Activated CD4-positive, alpha-beta T cell treated with anti-CD3 and anti-CD28 coated beads, Interleukin-2, amount 10 ng/mL, durations not matched to agents 24 days and 14 days (primary cell): Measurements from ENCODE around the gene VPS35. TPM values are rescaled to one million over a fixed set of nuclear protein-coding genes. Genes with fewer than 3 reads are reported as not detected.
"Not testable (repeated sequence)": the region's sequence is repeated elsewhere in the genome, so short reads cannot be mapped to it uniquely, and the experiment has no call there.

Experiments
- DNase-seq: peaks from one replicate; pipeline ENCODE4 v3.0.0; 2022
- H3K27ac Mint-ChIP-seq: one replicate; pipeline ENCODE4 v1.8.0; 2022; ENCODE audit warnings: mild to moderate bottlenecking, mixed read lengths
- H3K27me3 Mint-ChIP-seq: one replicate; pipeline ENCODE4 v1.8.0; 2022; ENCODE audit warnings: mixed read lengths
- H3K36me3 Mint-ChIP-seq: one replicate; pipeline ENCODE4 v1.8.0; 2022; ENCODE audit warnings: low read depth, mild to moderate bottlenecking, mixed read lengths
- H3K4me1 Mint-ChIP-seq: one replicate; pipeline ENCODE4 v1.8.0; 2021; ENCODE audit warnings: mixed read lengths
- H3K4me3 Mint-ChIP-seq: one replicate; pipeline ENCODE4 v1.8.0; 2022; ENCODE audit warnings: mild to moderate bottlenecking, moderate library complexity, mixed read lengths
- H3K9me3 Mint-ChIP-seq: one replicate; pipeline ENCODE4 v1.8.0; 2021; ENCODE audit warnings: mixed read lengths
- intact Hi-C: fragments of 100-400 bp; cut with micrococcal nuclease; formaldehyde crosslinking; loops from one replicate; pipeline ENCODE4 v1.15.1; 2023
- total RNA-seq: library from RNA; stranded (reverse); gene quantifications from 2 replicates; pipeline ENCODE4 v1.2.3, GENCODE V29; 2022

VPS35 gene
- total RNA-seq, 1 donor from 2014 or later, result 89.6 TPM

DNA sequence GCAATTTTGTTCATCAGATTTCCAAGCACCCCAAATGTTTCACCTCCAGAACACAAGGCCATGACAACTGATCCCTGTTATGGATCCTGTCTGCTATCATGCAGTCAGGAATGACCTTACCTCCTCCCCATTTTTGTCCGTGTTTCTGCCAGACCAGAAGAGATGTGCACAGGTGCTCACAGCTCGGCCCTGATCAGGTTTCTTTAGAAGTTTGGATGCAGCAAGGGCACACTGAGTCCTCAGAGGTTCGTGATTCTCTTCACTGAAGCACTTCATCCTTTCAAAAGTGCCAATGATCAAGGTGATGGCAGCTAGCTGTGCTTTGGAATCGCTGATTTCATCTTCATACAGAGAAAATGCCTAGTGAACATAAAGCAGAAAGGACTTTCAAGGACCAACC, 26.9 kb downstream of the VPS35 start:
- H3K36me3 Mint-ChIP-seq, result peaks cover 55% of the 10 kb centered on the region
- H3K27ac Mint-ChIP-seq, result no peak overlapping the region
- H3K4me1 Mint-ChIP-seq, result peaks cover 12% of the 10 kb centered on the region
- intact Hi-C loops, result no loop called here
- H3K4me3 Mint-ChIP-seq, result no peak overlapping the region
- peak; percentile 47 for DNase-seq
- H3K9me3 Mint-ChIP-seq, result no peaks in the 10 kb centered on the region
- H3K27me3 Mint-ChIP-seq, result no peaks in the 10 kb centered on the region

DNA sequence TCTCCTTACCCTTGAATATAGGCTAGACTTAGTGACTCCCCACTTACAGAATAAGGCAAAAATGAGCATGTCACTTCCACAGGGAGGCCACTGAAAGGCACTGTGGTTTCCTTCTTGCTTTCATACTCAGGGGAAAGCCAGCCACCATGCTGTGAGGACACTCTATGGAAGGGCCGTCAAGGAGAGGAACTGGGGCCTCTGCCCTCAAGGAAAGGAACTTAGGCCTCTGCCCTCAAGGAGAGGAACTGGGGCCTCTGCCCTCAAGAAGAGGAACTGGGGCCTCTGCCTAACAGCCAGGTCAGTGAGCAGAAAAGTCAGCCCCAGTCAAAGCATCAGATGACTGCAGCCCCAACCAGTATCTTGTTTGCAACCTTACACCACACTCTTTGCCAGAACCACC, 30.1 kb downstream of the VPS35 start:
- Mint-ChIP-seq H3K27ac (peak overlapping the region; percentile 82), H3K9me3 (no peaks in the 10 kb centered on the region), H3K4me3 (peak overlapping the region; percentile 40), H3K4me1 (peaks cover 12% of the 10 kb centered on the region), H3K36me3 (peaks cover 52% of the 10 kb centered on the region), H3K27me3 (no peaks in the 10 kb centered on the region)
- peak; percentile 67 for DNase-seq
- intact Hi-C loops, result no loop called here

DNA sequence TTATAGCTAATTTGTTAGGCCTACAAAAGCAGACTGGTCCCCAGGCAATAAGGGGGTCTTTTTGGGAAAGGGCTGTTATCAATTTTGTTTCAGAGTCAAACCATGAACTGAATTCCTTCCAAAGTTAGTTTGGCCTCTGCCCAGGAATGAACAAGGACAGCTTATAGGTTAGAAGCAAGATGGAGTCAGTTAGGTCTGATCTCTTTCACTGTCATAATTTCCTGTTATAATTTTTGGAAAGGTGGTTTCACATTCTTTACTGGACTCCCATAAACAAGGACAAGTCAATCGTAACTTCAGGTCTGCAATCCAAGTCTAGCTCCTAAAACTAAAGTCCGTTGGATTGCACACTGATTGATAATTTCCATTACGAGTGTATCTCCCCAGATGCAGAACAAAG, 37.7 kb downstream of the VPS35 start:
- Mint-ChIP-seq H3K9me3 (no peaks in the 10 kb centered on the region), H3K4me1 (no peaks in the 10 kb centered on the region), H3K27ac (no peak overlapping the region), H3K4me3 (no peak overlapping the region), H3K27me3 (no peaks in the 10 kb centered on the region), H3K36me3 (peaks cover 7% of the 10 kb centered on the region)
- intact Hi-C loops, result no loop called here
- no peak for DNase-seq

DNA sequence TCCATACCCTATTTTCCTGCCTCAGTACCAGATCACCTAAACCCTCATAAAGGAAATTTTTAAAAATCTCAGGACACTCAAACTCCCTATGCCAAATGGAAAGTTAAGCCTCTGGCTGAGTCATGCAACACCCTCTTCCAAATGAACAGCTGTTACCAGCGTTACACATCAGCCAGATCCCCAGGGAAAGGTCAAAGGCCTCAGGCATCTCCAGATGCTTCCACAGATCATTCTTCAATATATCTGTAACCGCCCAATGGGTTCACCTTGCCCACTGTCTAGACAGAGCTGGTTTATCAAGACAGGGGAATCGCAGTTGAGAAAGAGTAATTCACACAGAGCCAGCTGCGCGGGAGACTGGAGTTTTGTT, 38.7 kb downstream of the VPS35 start:
- Mint-ChIP-seq H3K27me3 (no peaks in the 10 kb centered on the region), H3K9me3 (no peaks in the 10 kb centered on the region)

DNA sequence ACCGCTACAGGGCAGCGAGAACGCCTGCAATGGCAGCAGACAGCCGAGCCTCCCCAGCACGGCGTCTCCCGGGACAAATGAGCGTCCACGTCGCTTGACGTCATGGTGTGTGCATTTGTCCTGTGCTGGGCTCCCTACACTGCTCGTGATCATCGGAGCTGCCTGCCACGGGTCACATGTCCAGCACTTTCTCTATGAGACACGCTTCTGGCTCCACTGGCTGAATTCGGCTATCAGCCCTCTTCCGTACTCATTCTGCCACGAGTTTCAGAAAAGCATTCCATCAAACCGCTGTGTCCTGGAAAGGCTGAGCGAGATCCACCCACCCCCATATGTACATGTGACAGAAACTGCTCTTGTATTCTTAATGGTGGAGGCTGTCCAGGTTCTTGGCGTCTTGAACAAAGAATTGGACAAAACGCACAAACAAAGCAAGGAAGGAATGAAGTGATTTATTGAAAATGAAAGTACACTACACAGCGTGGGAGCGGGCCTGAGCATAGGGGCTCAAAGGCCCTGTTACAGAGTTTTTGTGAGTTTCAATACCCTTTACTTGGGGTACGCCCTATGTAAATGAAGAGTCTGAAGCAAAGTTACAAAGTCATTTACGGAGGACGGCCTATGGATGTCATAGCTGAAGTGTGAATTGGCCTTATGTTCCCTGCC, 39.3 kb downstream of the VPS35 start:
- no peak for DNase-seq
- no peaks in the 10 kb centered on the region for H3K4me1 Mint-ChIP-seq
- H3K27me3 Mint-ChIP-seq, result no peaks in the 10 kb centered on the region
- no peaks in the 10 kb centered on the region for H3K9me3 Mint-ChIP-seq
- no peak overlapping the region for H3K27ac Mint-ChIP-seq
- no peak overlapping the region for H3K4me3 Mint-ChIP-seq
- H3K36me3 Mint-ChIP-seq, result no peaks in the 10 kb centered on the region
- intact Hi-C loops, result no loop called here

More for the DNA sequence above, 38.7 kb downstream of the VPS35 start:
- Mint-ChIP-seq H3K36me3 (peaks cover 3% of the 10 kb centered on the region), H3K4me3 (no peak overlapping the region), H3K4me1 (no peaks in the 10 kb centered on the region), H3K27ac (no peak overlapping the region)
- intact Hi-C loops, result no loop called here
- DNase-seq, result no peak

DNA sequence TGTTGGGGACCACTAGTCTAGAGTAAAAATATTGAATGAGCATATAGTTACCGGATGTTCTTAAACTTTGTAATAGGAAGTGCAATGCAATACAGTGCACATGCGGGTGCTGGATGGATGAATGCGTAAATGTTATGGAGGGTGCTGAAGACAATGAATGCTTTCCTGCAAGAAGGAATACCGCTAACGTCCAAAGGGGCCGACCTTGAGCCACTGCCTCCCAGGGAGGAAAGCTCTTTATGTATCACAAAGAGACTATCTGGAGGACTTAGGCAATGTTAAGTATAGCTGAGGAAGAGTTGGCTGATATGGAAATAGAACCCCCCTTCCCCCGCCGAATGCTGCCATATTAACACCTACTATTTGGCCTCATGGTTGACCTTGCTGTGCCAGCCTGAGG, 40.3 kb downstream of the VPS35 start:
- Mint-ChIP-seq H3K36me3 (no peaks in the 10 kb centered on the region), H3K27ac (no peak overlapping the region), H3K4me3 (no peak overlapping the region), H3K4me1 (no peaks in the 10 kb centered on the region), H3K27me3 (no peaks in the 10 kb centered on the region), H3K9me3 (peaks cover 6% of the 10 kb centered on the region)
- intact Hi-C loops, result no loop called here
- no peak for DNase-seq

DNA sequence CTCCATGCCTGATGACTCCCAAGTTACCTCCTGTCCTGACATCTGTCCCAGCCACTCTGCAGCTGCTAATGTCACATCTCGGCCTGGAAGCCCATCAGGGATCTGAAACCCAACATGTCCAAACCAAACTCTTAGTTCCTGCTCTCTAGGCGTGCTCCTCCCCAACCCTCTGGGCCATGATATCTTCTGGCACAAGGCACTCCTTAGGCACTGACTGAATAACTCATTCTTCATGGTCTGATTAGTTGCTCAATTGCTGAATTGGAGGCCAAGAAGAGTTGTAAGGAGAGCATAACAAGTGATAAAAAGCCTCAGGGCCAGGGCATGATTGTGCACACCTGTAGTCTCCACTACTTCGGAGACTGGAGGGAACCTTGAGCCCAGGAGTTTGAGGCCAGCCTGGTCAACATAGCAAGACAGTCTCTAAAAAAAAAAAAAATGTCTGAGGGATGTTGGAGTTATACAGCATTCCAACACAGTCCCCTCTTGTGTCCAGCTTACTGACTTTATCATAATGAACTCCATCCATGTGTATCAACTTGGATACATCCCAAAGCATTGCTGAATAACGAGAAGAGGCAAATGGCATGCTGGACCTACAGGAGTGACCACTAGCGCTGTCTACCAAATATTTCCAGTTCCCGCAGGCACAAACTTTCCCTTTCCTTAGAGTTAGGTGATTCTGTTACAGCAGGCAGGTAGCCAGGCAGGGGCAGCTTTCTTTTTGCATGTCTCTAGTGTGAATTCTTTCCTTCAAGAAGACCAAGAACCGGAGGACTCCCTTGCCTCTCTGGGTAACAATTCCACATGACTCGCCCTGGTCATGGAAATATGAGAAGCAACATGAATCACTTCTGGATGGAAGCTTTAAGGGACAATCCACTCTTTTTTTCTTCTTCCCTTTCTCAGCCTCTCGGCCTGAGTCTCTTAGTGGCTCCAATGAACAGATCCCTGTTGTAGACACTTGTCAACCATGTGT, 49.7 kb downstream of the VPS35 start:
- Mint-ChIP-seq H3K27me3 (no peaks in the 10 kb centered on the region), H3K36me3 (no peaks in the 10 kb centered on the region), H3K9me3 (peaks cover 13% of the 10 kb centered on the region), H3K4me3 (no peak overlapping the region), H3K4me1 (no peaks in the 10 kb centered on the region), H3K27ac (no peak overlapping the region)
- intact Hi-C loops, result no loop called here
- no peak for DNase-seq

DNA sequence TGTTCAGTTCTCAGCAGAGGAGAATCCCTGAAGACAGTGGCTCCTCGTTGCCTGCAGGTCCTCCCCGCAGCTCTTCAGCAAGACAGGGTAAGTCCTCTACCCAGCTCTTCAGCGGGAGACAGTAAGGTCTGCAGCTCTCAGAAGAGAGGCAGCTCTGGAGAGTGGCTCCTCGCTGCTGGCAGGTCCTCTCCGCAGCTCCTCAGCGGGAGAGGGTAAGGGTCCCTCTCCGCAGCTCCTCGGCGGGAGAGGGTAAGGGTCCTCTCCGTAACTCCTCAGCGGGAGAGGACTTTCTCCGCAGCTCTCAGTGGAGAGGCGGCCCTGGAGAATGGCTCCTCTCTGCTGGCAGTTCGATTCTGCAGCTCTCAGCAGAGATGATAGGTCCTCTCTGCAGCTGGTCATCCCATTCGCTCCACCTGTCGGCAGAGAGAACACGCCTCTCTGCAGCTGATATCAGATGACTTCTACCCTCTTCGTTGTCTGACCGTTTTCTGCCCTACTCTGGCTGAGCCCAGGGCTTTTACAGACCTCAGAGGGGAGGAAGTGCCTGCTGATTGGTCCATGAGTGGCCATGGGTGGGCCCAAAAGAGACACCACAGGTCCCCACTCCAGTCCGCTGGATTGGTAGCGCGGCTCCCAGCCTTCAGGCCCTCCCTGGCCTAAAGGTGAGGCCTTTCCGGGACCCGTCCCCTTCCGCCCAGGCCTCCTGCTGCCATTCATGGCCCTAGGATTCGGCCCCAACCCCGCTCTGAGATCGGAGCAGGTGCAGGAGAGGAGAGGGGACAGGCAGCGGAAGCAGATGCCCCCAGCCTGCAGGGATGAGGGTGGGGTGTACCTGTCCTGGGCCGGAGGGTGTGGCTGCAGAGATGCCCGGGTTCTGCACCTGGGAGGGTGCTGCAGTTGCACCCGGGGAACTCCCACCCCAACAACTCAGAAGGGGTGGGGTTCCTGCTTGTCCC, 55.9 kb downstream of the VPS35 start:
- Mint-ChIP-seq H3K9me3 (no peaks in the 10 kb centered on the region), H3K4me3 (no peak overlapping the region), H3K4me1 (peaks cover 4% of the 10 kb centered on the region), H3K27me3 (no peaks in the 10 kb centered on the region), H3K36me3 (no peaks in the 10 kb centered on the region), H3K27ac (no peak overlapping the region)
- no peak for DNase-seq
- intact Hi-C loops, result no loop called here

DNA sequence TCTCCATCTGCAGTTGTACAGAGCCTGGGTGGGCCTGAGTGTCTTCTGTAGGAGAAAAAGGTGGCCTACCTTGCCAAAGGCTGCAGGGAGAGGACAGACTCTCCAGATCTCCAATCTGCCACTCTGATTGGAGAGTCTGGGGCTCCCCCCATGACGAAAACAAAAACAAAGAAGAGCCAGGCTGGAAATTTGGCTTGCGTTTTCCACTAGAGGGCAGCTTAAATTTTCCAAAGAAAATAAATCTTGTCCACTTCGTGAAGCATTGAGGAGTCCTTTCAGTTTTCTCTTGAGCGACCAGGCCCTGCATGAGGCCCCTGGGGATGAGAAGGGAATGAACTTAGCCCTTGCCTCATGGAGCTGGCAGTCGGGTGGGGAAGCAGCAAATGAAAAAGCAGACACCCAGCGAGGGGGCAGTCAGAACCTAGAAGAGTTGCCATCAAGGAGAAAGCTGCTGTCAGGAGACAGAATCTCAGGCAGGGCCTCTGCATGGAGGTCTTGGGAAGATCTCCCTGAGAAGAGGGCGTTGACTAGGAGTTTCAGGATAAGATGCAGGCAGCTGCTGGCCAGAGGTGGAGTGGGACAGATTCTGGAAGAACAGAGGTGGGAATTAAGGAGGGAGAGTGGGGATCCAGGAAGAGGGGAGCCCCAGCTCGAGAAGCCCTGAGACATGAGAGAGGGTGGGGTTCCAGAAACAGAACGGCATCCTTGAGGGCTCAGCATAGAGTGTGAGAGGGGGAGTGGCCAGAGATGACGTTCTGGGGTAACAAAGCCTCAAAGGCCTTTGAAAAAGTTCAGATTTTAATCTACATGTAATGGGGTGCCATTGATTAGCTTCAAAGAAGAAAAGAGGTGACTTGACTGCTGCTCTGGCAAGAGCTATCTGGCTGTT, 59.4 kb downstream of the VPS35 start:
- Mint-ChIP-seq H3K27ac (no peak overlapping the region), H3K36me3 (no peaks in the 10 kb centered on the region), H3K4me3 (no peak overlapping the region), H3K27me3 (no peaks in the 10 kb centered on the region), H3K4me1 (peaks cover 4% of the 10 kb centered on the region), H3K9me3 (no peaks in the 10 kb centered on the region)
- intact Hi-C loops, result no loop called here
- DNase-seq, result no peak

DNA sequence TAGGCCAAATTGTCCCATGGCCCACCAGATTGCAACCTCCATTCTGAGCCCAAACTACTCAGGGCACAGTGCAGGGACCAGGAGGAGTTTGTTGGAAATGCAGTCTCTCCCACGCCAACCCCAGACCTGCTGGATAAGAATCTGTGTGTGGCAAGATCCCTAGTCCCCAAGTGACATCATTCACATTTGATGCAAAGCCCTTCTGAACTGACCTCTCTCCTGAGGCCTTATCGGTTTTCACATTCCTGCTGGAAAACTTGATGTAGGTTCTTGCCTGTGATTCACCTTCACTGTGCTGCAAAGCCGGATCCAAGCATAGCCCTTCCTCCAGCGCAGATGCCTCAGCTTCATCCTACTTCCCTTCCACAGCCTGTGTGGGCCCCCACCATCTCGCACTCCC, 61.2 kb downstream of the VPS35 start:
- H3K9me3 Mint-ChIP-seq, result no peaks in the 10 kb centered on the region
- H3K36me3 Mint-ChIP-seq, result no peaks in the 10 kb centered on the region
- intact Hi-C loops, result no loop called here
- H3K27me3 Mint-ChIP-seq, result no peaks in the 10 kb centered on the region
- H3K4me1 Mint-ChIP-seq, result peaks cover 4% of the 10 kb centered on the region
- DNase-seq, result no peak
- no peak overlapping the region for H3K4me3 Mint-ChIP-seq
- no peak overlapping the region for H3K27ac Mint-ChIP-seq

DNA sequence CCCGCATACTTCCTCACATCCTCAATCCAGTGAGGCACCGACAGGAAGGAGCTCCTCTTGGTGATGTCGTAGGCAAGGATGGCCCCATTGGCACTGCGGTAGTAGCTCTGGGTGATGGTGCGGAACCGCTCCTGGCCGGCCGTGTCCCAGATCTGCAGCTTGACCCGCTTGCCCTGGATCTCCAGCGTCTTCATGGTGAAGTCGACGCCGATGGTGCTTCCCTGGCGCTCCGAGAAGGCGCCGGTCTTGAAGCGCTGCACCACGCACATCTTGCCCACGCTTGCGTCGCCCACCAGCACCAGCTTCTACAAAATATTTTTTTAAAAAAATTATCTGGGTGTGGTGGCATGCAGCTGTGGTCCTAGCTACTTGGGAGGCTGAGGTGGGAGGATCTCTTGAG, 62.3 kb downstream of the VPS35 start:
- H3K27me3 Mint-ChIP-seq, H3K27ac Mint-ChIP-seq, H3K9me3 Mint-ChIP-seq, intact Hi-C loops, DNase-seq, H3K4me3 Mint-ChIP-seq, H3K36me3 Mint-ChIP-seq: not testable (repeated sequence)
- peaks cover 11% of the 10 kb centered on the region for H3K4me1 Mint-ChIP-seq

DNA sequence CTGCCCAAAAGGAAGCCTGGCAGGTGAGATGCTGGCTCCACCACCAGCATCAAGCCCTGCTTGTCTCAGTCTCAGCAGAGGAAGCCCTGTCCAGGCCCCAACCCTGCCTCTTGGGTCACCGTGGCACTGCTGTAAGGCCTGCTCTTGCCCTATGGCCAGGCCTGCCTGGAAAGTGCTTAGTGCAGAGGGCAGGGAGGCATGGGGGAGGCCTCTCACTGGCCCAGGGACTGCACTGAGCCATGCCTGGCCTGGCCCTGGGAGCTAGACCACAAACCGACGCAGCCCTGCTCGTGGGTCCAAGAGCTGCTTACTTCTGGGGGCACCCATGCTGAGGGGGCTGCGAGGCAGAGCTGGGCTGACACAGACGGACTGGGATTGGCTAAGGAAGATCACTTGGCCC, 64.1 kb downstream of the VPS35 start:
- DNase-seq, H3K27me3 Mint-ChIP-seq, H3K27ac Mint-ChIP-seq, H3K4me3 Mint-ChIP-seq, H3K36me3 Mint-ChIP-seq, H3K9me3 Mint-ChIP-seq: not testable (repeated sequence)
- intact Hi-C loops, result loop anchor here (5.0 kb wide), 1 partner anchor 162 kb away; no protein-coding TSS in a partner anchor
- H3K4me1 Mint-ChIP-seq, result peaks cover 20% of the 10 kb centered on the region

DNA sequence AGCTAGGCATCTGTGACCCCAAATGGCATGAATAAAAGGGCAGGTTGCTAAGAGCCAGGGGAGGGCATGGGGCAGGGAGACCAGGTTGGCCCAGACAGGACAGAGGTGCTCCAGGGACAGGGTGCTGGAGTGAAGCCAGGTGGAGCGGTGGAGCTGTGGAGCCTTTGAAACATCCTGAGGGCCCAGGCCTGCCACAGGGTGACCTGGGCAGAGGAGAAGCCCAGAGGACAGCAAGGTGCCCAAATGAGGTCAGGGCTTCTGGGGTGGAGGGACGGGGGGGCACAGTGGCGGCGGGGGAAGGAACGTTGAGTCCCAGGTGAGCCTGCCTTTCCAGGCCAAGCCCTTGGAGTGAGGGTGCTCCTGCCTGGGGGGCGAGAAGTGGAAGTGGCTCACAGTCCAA, 65.3 kb downstream of the VPS35 start:
- H3K27me3 Mint-ChIP-seq, H3K9me3 Mint-ChIP-seq, H3K4me3 Mint-ChIP-seq, DNase-seq, H3K27ac Mint-ChIP-seq: not testable (repeated sequence)
- Mint-ChIP-seq H3K36me3 (peaks cover 10% of the 10 kb centered on the region), H3K4me1 (peaks cover 20% of the 10 kb centered on the region)
- intact Hi-C loops, result loop anchor here (5.0 kb wide), 1 partner anchor 164 kb away; no protein-coding TSS in a partner anchor
